OCI-LY3 (cell line): ENCODE data around the gene IQGAP2.

ENCODE experiments used
- EZH2phosphoT487 ChIP-seq: fragments of 200-600 bp; shearing (Covaris generic); IDR thresholded peaks from 2 replicates; pipeline ENCODE4 v1.6.1; 2018; ENCODE audit warnings: antibody characterized with exemption, mixed run types, low read depth
- TF ChIP-seq, protein P1 (sequence below): fragments of 200-600, 300-600 bp; sonication (generic); IDR thresholded peaks from 2 replicates; pipeline ENCODE4 v1.5.1; 2014; ENCODE audit warnings: antibody characterized with exemption, low read length, low read depth

DNA sequence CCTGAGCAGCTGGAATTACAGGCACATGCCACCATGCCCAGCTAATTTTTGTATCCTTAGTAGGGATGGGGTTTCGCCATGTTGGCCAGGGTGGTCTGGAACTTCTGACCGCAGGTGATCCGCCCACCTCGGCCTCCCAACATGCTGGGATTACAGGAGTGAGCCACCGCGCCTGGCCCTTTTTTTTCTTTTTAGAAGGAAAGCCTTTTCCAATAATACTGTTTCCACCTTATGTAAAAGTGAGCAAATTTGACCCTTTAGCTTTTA, 289.1 kb downstream of the IQGAP2 start:
- TF ChIP-seq, protein P1, sequence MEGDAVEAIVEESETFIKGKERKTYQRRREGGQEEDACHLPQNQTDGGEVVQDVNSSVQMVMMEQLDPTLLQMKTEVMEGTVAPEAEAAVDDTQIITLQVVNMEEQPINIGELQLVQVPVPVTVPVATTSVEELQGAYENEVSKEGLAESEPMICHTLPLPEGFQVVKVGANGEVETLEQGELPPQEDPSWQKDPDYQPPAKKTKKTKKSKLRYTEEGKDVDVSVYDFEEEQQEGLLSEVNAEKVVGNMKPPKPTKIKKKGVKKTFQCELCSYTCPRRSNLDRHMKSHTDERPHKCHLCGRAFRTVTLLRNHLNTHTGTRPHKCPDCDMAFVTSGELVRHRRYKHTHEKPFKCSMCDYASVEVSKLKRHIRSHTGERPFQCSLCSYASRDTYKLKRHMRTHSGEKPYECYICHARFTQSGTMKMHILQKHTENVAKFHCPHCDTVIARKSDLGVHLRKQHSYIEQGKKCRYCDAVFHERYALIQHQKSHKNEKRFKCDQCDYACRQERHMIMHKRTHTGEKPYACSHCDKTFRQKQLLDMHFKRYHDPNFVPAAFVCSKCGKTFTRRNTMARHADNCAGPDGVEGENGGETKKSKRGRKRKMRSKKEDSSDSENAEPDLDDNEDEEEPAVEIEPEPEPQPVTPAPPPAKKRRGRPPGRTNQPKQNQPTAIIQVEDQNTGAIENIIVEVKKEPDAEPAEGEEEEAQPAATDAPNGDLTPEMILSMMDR: no peak
- no peak for TF ChIP-seq EZH2phosphoT487
